Stomach (tissue), 9 donors: Measurements from ENCODE around the gene PLCB1. TPM values are rescaled to one million over a fixed set of nuclear protein-coding genes. Genes with fewer than 3 reads are reported as not detected.

Source experiments
- DNase-seq, 2 donors: peaks; one replicate each; pipeline versions ENCODE4 v3.0.0 to v3.0.0-alpha.2; 2013 to 2019
- H3K27ac ChIP-seq, 5 donors: fragments of 200-600 bp in 4 of 5; sonication (generic) in 4 of 5; one replicate each; pipeline ENCODE4 v1.5.1; 2013 to 2019; ENCODE audit warnings: mild to moderate bottlenecking in 1 of 5, moderate library complexity in 1 of 5
- H3K27me3 ChIP-seq, 3 donors: fragments of 200-600 bp; sonication (generic); one replicate each; pipeline ENCODE4 v1.5.1; 2017 to 2019; ENCODE audit warnings: mixed run types in 1 of 3
- H3K36me3 ChIP-seq, 4 donors: fragments of 200-600 bp; sonication (generic); 1 replicate in 3 of 4; 2 replicates in 1 of 4; pipeline ENCODE4 v1.5.1; 2016 to 2019
- H3K4me1 ChIP-seq, 4 donors: fragments of 200-600 bp; sonication (generic); one replicate each; pipeline ENCODE4 v1.5.1; 2016 to 2019
- H3K4me3 ChIP-seq, 4 donors: fragments of 200-600 bp; sonication (generic) in 3 of 4; one replicate each; pipeline ENCODE4 v1.5.1; 2016 to 2019; ENCODE audit warnings: mild to moderate bottlenecking in 1 of 4
- H3K9me3 ChIP-seq, 4 donors: fragments of 200-600 bp; sonication (generic); one replicate each; pipeline ENCODE4 v1.5.1; 2016 to 2019
- CTCF ChIP-seq, 7 experiments: fragments of 450-650 bp in 4 of 7; fragments of 200-600 bp in 3 of 7; sonication (generic) in 3 of 7; IDR thresholded peaks; one replicate each; pipeline ENCODE4 v1.5.1; 2016 to 2019; ENCODE audit warnings: antibody characterized with exemption in 7 of 7, control low read depth in 2 of 7, mild to moderate bottlenecking in 1 of 7
- EP300 ChIP-seq: sonication (generic); formaldehyde crosslinking; IDR thresholded peaks from one replicate; pipeline ENCODE4 v1.6.1; 2017; ENCODE audit warnings: antibody characterized with exemption
- POLR2A ChIP-seq, 4 donors: fragments of 450-650 bp; IDR thresholded peaks; one replicate each; pipeline ENCODE4 v1.6.1; 2016; ENCODE audit warnings: antibody characterized with exemption in 4 of 4, control low read depth in 2 of 4, mild to moderate bottlenecking in 1 of 4, moderate library complexity in 1 of 4
- POLR2AphosphoS5 ChIP-seq, 3 donors: sonication (generic); formaldehyde crosslinking; IDR thresholded peaks; one replicate each; pipeline ENCODE4 v1.6.1; 2016; ENCODE audit warnings: antibody characterized with exemption in 3 of 3
- WGBS, 5 donors: extraction: QIAGEN DNeasy Blood & Tissue Kit in 3 of 5; methylation state at CpG; one replicate each; pipeline versions ENCODE4 v1.1.5 to v1.1.7; 2013 to 2018; 5-methylcytosine and 5-hydroxymethylcytosine counted together
- intact Hi-C: fragments of 100-400 bp; cut with DNase I; formaldehyde crosslinking; loops from one replicate; pipeline ENCODE4 v1.15.1; 2023; ENCODE audit warnings: low total_unique reads
- polyA plus RNA-seq, 3 donors: library from polyadenylated mRNA; stranded (reverse); fragments of 200-250 nt; gene quantifications; one replicate each; pipeline ENCODE4 v1.2.3, GENCODE V29; 2013
- total RNA-seq, 5 donors: library from RNA; depleted of rRNA; stranded (reverse); fragments of >200 nt; gene quantifications; one replicate each; pipeline versions ENCODE4 v1.1.0 to v1.2.3, GENCODE V29; 2014 to 2016
- donor health status: healthy with polysubstance abuse.
- donor health status: Bipolar disorder and iron deficiency.
- donor health status: healthy.

Gene PLCB1
- total and polyA plus RNA-seq, 8 donors: 4.1 to 66.5 (median 11.7) TPM

DNA sequence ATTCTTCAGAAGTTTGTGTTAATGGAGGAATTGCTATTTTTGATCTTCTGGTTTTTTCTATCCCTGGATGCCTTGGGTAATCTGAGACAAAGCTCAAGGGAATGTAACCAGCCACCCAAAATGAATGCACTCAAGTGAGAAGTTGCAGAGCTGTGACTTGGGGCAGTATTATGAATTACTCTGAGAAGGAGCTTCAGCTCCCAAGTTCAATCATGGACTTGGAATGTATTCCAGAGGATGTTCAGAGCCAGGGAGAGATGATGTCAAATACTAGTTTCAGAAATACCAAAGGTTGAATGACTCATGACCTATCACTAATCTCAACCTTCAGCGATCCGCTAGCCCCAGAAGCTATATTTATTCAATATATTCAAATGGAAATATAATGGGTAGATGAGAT, 561.6 kb downstream of the PLCB1 start:
- Histone ChIP-seq H3K4me3 (no peak overlapping the region), H3K4me1 (no peaks in the 10 kb centered on the region), H3K9me3 (peaks cover 0 to 17% (median 10%) of the 10 kb centered on the region in 4 donors), H3K27me3 (no peaks in the 10 kb centered on the region), H3K27ac (no peak overlapping the region), H3K36me3 (peaks cover 0 to 4% (median 0%) of the 10 kb centered on the region in 4 donors)
- DNase-seq: no peak
- TF ChIP-seq CTCF (IDR thresholded peaks at IDR 0.05) (no peak), POLR2AphosphoS5 (IDR thresholded peaks at IDR 0.05) (no peak), EP300 (no peak), POLR2A (IDR thresholded peaks at IDR 0.05) (no peak)
- WGBS, 5 donors: 60 to 90% (median 85%) methylated on average over 2 of the region's 2 CpGs
- intact Hi-C loops: no loop called here

DNA sequence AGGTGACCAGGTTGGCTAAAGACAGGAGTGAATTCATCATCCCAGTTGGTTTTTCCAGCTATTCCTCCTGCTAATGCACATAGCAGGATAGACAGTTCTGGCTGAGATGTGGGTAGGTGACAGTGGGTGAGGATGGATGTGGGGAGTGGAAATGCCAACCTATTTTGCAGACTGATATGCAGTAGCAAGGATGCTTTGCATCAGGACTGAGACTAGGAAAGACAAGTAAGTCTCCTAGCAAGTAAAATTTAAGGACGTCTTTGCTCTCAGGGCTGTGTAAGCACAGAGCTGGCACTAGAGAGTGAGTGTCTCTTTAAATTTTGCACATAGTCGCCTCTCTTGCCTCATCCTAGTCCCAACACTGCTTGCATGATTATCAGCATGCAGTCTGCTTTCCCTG, 568.7 kb downstream of the PLCB1 start:
- 82 to 93% (median 86%) methylated on average over 2 of the region's 2 CpGs for WGBS, 5 donors
- TF ChIP-seq POLR2AphosphoS5 (IDR thresholded peaks at IDR 0.05) (no peak), CTCF (IDR thresholded peaks at IDR 0.05) (no peak), EP300 (no peak), POLR2A (IDR thresholded peaks at IDR 0.05) (no peak)
- no peaks in the 10 kb centered on the region for H3K27me3 ChIP-seq

DNA sequence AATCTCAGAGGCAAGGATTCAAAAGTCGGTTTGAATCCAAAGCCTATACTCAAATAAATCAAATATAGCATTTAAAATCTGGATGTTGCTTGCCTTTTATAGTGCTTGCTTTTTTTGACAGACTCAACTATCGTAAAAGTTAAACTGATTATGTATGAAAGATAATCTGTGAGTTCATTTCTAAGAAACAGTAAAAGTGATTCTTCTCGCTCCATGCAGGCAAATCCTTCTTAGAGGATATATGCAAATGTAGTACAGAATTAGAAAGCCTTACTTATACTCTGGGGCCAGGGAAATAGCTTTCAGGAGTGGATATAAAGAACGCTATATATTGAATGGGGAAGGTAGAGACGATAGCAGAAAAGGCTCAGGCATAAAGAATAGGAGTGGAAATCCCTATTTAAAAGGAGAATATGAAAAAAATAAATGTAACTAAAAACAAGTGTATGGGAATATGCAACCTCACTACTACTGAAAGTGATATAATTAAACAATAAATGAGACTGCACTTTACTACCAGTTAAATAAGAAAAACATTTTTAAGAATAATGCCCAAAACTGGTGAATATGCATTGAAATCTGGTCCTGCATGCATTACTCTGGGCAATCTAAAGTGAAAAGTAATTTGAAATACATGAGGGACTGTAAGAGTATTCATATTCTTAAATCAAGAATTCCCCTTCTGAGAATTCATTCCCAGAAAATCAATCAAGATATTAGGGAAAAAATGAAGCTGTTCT, 575.1 kb downstream of the PLCB1 start:
- no peaks in the 10 kb centered on the region for H3K9me3 ChIP-seq
- no peak overlapping the region for H3K27ac ChIP-seq
- no peaks in the 10 kb centered on the region for H3K4me1 ChIP-seq
- H3K36me3 ChIP-seq: peaks cover 0 to 5% (median 0%) of the 10 kb centered on the region in 4 donors
- no peak for DNase-seq
- no peaks in the 10 kb centered on the region for H3K27me3 ChIP-seq
- intact Hi-C loops: no loop called here
- 90 to 97% (median 92%) methylated on average over 5 of the region's 5 CpGs for WGBS, 5 donors
- H3K4me3 ChIP-seq: no peak overlapping the region
- TF ChIP-seq EP300: no peak
- no peak for TF ChIP-seq CTCF (IDR thresholded peaks at IDR 0.05)
- TF ChIP-seq POLR2A (IDR thresholded peaks at IDR 0.05): no peak
- TF ChIP-seq POLR2AphosphoS5 (IDR thresholded peaks at IDR 0.05): no peak

More for the DNA sequence above, 568.7 kb downstream of the PLCB1 start:
- Histone ChIP-seq H3K27ac (no peak overlapping the region), H3K4me3 (no peak overlapping the region), H3K4me1 (no peaks in the 10 kb centered on the region), H3K36me3 (peaks cover 0 to 7% (median 0%) of the 10 kb centered on the region in 4 donors), H3K9me3 (no peaks in the 10 kb centered on the region)
- intact Hi-C loops: no loop called here
- DNase-seq: no peak

- Histone ChIP-seq H3K27ac (no peak overlapping the region), H3K4me3 (no peak overlapping the region), H3K9me3 (no peaks in the 10 kb centered on the region), H3K36me3 (peaks cover 0 to 5% (median 0%) of the 10 kb centered on the region in 4 donors), H3K27me3 (no peaks in the 10 kb centered on the region), H3K4me1 (no peaks in the 10 kb centered on the region)
- TF ChIP-seq POLR2A (IDR thresholded peaks at IDR 0.05) (no peak), POLR2AphosphoS5 (IDR thresholded peaks at IDR 0.05) (no peak), CTCF (IDR thresholded peaks at IDR 0.05) (no peak)
- WGBS, 5 donors: 76 to 89% (median 82%) methylated on average over 3 of the region's 3 CpGs
- DNase-seq: peak in 1 of 2 donors; percentile 10
- intact Hi-C loops: loop anchor here (10.0 kb wide), 1 partner anchor 575 kb away; the partner anchor contains the start of gene PLCB1
Measured at GRCh38 chr20:8709627-8710026, 577.6 kb downstream of the PLCB1 start.
